HK-2 (cell line): ENCODE results near the gene LIMS1.

Experiments used
- DNase-seq: peaks from one replicate; pipeline ENCODE4 v3.0.0-alpha.2; 2018; ENCODE audit not compliant: unreplicated experiment

Gene LIMS1

DNA sequence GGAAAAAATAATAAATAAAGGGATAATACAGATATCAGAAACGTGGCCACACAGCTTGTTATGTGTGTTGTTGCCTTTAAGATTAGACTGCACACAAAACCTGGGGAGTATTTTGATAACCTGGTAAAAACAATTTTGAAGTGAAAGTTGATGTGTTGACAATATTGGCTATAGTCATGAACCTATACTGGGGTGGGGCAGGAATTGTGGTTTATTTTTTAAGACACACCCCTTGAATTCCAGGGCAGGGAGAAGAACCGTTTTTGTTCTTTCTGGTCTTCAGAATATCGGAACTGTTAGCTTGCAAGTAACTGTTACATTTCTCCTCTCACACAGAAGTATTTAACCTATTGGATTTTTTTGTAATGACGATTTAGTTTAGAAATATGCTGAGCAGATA lies 80.4 kb downstream of the LIMS1 start:
- no peak for DNase-seq

DNA sequence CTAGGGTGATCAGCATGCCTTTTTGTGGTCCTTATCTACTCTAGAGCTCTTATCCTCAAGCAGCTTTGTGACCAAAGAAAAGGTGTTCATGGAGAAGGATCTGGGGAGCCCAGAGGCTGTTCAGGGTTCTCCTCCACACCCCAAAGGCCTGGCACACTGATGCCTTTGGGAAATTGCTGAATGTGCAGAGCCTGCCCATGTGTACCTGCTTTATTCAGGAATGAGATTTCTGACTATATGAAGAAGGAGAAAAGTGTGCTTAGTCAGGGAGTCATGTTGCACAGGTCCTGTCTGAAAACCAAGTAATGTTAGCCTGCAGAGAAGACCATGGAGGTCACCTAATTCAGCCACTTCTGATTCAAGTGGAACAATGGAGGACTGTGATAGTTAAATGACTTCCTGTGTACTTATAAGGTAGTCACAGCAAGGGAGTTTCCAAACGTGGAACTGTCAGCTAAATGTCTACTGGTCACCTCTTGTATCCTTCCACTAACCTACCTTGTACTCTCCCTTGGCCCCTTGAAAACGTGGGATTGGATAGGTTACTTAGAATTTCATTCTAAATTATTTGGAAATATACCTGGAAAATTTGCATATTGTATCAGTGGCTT lies 81.3 kb downstream of the LIMS1 start:
- DNase-seq, result no peak

DNA sequence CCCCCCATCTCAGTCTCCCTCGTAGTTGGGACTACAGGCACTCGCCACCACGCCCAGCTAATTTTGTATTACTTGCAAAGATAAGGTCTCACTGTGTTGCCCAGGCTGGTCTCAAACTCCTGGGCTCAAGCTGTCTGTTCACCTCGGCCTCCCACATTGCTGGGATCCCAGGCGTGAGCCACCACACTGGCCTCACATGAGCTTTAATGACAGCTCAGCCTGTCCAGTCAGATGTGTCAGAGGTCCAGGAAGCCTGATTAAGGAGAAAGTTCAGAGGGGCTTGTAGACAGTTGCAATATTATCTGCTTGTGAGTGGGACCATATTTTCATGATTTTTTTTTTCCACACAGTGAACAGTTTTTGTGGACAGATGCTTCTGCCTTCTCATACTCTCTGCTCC lies 82.0 kb downstream of the LIMS1 start:
- DNase-seq, result no peak

DNA sequence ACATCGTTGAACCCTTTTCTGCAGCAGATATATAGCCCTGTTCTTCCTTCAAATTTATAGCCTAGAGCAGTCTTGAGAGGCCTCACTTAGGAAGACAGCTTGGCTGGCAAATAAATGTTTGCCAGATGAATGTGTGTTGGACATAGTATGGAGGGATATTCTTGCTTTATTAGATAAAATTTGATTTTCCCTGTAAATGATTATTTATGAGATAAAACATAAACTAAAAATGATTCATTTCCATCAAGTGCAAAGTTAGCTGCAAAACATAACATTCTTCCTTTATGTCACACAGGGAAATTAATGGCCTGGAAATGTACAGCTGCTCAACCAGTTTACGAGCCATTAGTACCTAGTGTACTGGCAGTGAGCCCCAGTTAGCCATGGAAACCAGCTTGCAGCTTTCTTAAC lies 82.5 kb downstream of the LIMS1 start:
- DNase-seq, result no peak

DNA sequence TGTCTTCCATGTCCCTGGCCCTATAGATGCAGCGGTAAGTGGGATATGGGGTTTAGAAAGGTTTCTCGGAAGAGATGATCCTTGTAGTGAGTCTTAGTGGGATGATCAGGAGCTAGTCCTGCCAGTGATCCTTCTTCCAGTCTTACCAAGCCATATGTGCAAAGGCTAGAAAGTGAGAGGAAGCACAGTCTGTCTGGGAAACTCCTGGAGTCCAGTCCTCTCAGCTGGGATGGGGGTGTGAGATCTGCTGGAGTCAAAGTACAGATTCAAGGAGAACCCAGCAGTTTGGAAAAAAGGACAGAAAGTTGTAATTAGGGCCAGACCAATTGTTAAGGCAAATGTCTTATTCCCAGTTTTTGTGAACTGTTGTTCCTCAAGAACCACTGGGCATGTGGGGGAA lies 83.3 kb downstream of the LIMS1 start:
- DNase-seq, result no peak

DNA sequence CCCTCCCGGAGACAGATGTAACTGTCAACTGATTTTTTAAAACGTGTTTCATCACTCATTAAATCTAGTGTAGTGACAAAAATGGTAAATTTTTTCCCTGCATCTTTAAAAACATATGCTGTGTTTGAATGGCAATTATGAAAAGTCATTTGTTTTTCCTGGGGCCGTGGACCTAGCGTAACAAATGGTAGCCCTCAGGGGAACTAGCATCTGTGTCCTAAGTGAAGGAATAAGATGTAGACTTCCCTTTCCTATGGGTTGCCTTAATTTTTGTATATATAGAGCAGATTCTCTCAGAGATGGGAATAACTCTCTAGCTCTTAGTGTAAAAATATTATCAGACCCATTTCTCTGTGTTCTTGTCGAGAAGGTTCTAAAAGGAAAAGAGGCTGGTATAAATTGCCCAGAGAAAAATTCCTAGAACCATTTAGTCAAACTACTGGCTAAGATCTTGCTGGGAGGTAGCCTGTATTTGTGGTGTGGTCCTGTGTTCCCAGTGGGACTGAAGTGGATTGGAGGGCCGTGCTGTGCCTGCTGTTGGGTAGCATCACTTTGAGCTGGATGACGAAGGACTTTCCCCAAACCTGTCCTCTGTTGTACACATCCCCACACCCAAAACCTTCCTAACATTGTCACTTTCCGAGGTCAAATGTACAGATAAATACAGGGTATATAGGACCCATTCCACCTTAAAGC lies 85.8 kb downstream of the LIMS1 start:
- no peak for DNase-seq

DNA sequence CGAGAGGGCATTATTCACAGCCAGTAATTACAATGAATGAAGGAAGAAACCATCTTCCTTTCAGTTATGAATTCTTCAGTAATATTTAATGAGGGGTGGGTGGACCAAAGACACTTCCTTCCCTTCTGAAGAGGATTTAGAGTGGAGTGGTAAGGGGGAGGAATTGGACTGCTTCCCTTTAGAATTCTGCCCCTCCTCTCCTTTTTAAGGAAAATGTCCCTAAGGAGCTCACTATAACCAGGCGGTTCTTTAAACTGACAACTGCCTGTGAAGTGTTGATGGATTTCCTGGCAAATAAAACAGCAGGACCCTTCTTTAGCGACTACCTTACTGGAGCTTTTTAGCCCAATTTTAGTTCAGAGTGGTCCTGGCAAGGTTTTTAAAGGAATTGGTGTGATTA lies 86.4 kb downstream of the LIMS1 start:
- DNase-seq, result no peak

DNA sequence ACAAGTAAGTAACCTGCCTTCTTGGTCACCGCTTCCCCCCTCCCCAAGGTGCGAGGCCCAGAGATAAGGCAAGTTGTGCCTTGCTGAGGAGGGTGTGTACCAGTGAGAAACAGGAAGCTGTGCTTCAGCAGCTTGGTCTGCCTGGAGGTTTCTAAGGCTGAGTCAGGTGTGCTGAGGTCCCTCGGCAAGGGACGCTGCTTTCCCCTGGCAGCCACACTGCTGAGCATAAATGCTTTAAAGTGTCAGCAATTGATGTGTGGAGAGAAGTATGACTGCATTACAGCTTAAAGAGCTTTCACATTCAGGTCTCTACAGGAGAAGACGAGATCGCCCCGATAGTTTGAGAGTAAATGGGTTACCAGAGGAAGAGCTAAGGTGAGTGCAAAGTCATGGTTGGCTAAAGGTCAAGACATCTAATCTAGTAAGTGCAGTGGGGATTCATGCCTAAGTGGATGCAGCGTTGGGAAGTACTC lies 86.9 kb downstream of the LIMS1 start:
- DNase-seq, result peak; percentile 67

DNA sequence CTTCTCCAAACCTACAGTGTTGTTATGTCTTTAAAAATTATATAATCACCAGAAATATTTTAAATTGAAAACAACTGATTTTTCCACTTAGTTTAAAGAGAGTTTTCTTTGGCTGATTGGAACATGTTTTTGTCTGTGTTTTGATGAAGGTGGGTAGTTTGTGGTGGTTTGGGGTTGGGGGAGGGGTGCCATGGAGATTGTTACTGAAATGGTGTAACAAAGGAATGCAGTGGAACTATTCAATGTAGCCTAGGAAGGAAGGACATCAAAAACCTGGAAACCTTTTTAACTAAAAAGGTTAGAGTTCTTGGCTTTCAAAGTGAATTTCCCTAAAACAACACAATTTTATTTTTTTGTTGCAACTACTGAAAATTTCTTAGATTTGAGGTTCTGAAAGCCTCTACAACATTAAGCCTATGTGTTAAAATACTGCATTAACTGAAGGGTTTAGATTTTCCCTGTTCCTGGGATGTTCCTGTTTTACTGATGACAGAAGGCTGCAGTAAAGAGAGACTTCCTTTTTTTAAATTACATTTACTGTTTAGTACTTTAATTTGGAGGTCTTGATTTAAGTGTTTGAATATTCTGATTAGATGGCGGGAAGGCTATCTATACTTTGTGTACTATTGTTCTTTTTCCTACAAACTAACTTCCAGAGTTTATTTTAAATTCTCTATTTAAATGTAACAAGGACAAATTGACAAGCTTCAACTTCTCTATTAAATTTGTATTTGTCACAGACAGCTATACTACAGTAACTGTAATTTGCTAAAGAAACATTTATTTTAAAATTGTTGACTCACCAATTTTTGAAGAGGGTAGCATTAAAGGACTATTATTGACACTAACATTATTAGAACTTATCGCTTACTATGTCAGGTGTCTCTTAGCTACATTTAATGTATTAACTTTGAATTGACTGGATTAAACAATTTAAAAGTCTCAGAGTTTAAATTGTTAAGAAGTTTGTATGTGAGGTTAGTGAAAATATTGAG lies 87.7 kb downstream of the LIMS1 start:
- no peak for DNase-seq

DNA sequence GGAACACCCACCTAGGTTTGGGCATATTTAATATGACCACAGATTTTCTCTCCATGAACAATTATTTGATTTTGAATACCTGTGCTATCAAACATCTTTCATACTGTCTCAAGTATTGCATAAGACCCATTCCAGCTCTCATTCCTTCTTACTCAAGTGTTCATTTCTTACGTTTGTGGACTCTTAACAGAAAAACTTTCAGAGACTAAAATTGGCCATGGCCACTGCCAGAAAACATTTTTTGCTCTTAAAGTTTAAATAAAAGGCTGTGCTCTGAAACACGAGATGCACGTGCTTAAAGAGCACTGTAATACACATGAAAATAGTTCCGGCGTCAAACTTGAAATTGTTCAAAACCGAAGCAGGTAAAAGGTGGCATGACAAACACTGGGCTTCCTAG lies 89.3 kb downstream of the LIMS1 start:
- DNase-seq, result no peak

DNA sequence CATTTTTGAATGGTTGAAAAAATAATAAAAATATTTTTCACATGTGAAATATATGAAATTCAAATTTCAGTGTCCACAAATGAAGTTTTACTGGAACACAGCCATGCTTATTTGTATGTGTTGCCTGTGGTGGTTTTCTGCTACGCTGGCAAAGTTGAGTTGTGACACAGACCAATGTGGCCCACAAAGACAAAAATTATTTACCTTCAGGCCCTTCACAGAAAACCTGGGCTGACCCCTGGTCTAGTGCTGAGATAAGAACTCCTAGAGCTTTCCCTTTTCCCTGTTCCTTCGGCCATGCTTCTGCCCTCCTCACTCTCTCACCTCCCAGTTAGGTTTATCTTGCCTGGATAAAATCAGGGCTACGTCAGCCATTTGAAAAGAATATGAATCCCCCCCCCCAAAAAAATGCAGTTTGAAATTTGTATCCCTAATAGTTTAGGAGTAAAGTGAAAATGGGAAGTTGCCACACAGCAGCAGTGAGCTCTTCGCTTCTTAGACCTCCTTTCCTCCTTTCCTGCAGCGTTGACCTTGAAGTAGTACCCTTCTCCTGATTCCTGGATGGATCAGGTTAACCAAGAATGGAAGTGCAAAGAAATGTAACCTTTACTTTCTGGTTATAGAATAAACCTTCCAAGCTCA lies 91.0 kb downstream of the LIMS1 start:
- no peak for DNase-seq

DNA sequence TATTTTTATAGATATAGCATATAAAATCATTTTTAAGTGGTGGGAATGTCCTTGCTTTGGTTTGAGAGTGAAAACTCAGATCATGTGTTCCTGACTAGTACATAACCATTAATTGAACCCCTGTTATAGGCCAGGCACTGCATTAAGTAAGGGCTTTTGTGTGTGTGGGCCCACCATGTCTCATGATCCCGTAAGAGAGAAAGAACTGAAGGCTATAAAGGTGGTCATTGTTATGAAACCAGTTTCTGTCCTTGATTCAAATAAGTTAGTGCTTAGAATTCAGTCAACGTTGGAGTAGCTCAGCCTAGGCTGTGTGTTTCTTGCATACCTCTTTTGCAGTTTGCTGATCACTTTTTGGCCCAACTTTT lies 91.5 kb downstream of the LIMS1 start:
- no peak for DNase-seq

DNA sequence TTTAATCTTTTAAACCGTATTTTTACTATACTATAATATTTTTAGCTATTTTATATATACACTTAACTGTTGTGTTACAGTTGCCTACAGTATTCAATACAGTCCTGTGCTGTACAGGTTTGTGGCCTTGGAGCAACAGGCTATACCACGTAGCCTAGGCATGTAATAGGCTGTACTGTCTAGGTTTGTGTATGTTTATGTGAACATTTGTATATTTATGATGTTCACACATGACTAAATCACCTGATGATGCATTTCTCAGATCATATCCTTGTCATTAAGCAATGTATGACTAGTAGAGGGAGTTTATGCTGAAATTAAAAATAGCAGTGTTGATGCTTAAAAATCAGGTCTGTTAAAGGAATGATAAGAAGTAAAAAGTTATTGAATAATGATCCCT lies 92.7 kb downstream of the LIMS1 start:
- DNase-seq, result no peak

DNA sequence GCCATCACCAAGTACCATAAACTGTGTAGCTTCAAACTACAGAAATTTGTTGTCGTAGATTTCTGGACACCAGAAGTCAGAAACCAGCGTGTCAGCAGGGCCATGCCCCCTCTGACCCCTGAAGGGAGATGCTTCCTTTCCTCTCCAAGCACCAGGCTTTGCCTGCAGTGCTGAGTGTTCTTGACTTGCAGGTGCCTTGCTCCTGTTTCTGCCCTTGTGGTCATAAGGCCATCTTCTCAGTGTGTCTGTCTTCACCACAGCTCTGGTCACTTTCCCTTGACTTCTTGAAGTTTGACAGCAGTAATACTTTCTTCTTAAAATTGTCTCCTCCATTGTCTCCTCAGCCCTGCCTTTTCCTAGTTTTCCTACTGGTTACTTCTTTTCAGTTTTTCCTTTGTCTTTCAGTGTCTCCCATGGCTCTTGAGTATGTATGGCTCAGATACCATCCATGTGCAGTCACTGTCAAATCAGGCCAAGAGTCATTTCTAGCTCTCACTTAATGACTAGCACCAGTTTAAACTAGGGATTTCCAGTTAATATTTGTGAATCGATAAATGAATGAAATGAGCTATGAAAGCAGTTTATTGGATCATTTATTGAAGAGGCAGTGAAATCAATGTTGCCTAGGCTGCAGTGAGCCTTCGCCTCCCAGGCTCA lies 93.8 kb downstream of the LIMS1 start:
- no peak for DNase-seq

DNA sequence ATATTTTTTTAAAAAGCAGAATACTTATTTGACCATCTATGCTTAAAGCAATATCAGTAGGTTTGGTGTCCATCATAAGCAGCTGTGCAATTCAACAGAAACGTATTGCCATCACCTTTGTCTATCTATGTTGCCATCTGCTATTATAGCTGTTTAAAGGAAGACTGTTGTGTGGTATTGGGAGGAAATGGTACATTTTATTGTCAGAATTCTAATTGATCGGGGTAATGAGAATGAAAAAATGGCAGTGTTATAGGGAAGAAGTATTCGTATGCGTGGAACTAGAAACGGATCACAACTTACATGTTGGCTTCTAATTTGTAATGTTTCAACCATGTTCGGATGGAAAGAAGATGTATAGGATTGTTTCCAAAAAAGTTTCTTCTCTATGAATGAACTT lies 94.7 kb downstream of the LIMS1 start:
- no peak for DNase-seq

DNA sequence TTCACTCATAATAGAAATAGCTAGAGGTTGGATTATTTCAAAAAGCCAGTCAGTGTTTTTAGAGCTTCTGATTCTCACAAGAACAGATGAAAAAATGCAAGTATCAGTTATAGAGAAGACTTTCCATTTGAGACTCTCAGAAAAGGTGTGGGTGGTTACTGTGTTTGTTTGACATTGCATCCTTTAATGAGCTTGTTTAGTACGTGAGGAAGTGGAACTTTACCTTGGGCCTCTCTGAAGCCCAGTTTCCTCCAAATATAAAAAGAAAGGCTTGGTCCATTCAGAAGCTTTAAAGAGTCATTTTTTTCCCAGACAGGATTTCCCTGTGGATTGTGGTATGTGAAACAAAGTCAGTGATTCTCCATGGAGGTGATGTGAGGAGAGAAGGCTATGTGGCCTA lies 95.1 kb downstream of the LIMS1 start:
- DNase-seq, result no peak

DNA sequence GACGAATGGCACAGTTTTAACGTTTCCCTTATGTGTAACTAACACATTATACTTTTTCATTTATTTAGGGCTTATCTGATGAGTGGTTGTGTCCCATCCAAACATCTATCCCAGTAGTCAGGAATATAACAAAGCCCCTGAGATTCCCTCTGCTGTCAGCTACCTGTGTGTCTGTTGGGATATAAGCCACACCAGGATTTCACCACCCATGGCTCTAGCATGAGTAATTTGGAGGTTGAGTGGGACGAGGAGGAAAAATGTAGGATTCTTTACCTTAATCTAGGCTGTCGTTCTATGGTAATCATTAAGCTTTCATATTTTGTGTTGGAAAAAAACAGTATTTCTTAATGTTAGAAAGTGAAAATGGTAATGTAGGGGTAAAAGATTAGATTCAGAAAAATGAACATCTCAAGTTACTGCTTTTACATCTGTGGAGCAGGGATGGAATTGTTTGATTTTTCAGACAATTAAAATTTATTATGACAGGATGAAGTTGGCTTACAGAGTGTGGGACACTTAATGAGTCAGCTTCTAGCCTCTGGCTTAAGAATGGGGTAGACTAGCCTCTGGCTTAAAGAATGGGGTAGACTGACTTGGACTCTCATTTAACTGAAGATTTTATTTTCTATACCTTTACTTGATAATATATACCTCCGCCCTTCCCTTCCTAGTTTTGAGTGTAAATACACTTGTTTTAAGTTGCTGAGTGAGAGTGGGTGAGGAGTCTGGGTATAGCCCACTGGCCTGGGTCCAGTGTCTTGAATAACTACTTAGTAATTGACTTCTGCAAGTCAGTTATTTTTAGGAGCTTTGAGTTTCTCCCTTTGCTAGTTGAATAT lies 96.5 kb downstream of the LIMS1 start:
- no peak for DNase-seq

DNA sequence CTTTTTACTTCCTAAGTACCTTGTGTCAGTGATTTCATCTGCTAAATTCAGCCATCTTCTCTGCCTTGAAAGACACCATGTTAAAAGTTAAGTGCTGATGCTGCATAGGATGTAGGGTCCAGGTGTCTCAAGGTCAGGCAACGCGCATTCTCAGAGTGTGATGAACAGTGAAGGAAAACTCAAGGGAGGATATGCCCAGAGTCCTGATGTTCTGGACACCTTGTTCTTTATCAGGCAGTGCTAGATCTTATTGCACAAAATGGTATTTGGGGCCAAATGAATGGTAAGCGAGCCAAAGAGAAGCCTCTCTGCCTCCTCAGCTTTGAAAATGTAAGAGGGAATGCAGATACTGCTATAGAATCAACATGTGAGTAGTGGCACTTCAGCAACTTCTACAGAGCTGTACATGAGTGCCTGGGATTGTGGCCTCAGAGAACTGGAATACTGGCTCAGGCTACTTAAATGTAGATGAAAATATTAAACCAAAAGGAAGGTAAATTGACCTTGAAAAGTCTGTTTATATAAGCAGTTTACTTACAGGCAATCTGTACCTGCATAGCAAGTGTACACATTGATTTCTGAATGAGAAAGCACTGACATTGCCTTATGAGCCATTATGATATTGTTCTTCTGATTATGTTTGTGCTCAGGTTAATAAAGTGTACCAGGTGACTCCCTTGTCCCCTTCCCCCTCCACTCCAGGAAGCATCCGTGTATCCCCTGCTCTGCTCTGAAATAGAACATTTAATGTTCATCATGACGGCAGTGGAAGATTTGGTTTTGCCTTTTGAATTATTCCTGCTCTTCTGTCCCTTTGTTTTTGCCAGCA lies 98.3 kb downstream of the LIMS1 start:
- no peak for DNase-seq

DNA sequence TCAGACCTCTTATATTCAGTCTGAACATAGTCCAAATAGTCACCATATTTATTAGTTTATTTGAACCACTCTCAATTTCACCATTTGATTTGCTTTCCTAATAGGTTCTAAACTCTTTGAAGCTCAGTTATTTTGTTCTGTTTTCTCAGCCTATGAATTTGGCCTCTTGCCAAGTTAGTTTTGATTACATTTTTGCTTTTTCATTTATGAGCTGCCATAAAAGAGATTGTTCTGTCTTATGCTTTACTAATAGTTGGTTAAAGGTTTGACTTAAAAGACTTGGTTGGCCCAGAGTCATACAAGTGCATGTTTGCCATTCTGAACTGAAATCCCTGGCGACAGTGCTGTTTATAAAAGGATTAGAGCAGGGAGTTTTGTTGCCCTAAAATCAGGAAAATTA lies 99.1 kb downstream of the LIMS1 start:
- DNase-seq, result no peak

DNA sequence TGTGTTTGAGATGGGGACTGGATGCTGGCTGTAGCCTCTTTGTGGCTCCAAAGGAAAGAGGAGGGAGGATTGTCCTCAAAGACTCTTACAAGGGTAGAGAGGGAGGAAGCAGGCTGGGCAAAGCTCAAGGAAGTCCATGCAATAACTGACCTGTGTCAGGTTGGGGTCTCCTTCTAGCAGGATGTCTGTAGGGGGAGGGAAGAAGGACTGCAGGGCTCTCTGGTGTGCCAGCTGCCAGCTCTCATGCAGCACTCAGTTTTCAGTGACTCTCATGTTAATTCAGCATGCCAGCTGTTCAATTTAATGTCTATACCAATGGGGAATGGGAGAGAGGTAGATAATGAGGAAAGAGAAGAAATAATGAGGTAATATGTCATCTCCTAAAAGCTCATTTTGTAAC lies 99.7 kb downstream of the LIMS1 start:
- DNase-seq, result no peak
